A549 (cell line): Measurements from ENCODE around the gene ZXDC.

Experiments
- CEBPB ChIP-seq, 2 experiments: fragments of >200 bp in 1 of 2; sonication (Bioruptor Twin) in 1 of 2; formaldehyde crosslinking in 1 of 2; IDR thresholded peaks; 2 replicates each; pipeline ENCODE4 v1.6.1; 2012 to 2016
- MAZ ChIP-seq: fragments of 150-350 bp; IDR thresholded peaks from 2 replicates; pipeline ENCODE4 v1.6.1; 2014; ENCODE audit warnings: antibody characterized with exemption, low read depth, low read length, borderline replicate concordance
- MYC ChIP-seq: IDR thresholded peaks from 2 replicates; pipeline ENCODE4 v1.6.1; 2012; ENCODE audit warnings: mild to moderate bottlenecking, inconsistent platforms, low read length, improper control_type of control experiment, borderline replicate concordance
- POLR2A ChIP-seq: IDR thresholded peaks from 2 replicates; pipeline ENCODE4 v1.6.1; 2012; ENCODE audit warnings: mild to moderate bottlenecking, low read length
- SMC3 ChIP-seq: fragments of >200 bp; sonication (Bioruptor Twin); formaldehyde crosslinking; IDR thresholded peaks from 3 replicates; pipeline ENCODE4 v1.6.1; 2018; ENCODE audit warnings: inconsistent platforms
- TF ChIP-seq, protein P1 (sequence below): fragments of >200 bp; sonication (Bioruptor Twin); formaldehyde crosslinking; IDR thresholded peaks from 3 replicates; pipeline ENCODE4 v1.5.1; 2016
- TF ChIP-seq, protein P2 (sequence below): fragments of 200-600 bp; sonication (generic); IDR thresholded peaks from 2 replicates; pipeline ENCODE4 v1.6.1; 2016; ENCODE audit warnings: antibody characterized with exemption, mild to moderate bottlenecking, moderate library complexity
- TF ChIP-seq, protein P3 (sequence below): fragments of >200 bp; sonication (Bioruptor Twin); formaldehyde crosslinking; IDR thresholded peaks from 3 replicates; pipeline ENCODE4 v1.6.1; 2016
- TF ChIP-seq, protein P4 (sequence below): fragments of >200 bp; sonication (Bioruptor Twin); formaldehyde crosslinking; IDR thresholded peaks from 2 replicates; pipeline ENCODE4 v1.6.1; 2016
- TF ChIP-seq, protein P5 (sequence below): fragments of 150-350 bp; IDR thresholded peaks from 2 replicates; pipeline ENCODE4 v1.6.1; 2014; ENCODE audit warnings: low read depth, mild to moderate bottlenecking, low read length
- TF ChIP-seq, protein P6 (sequence below): IDR thresholded peaks from 2 replicates; pipeline ENCODE4 v1.6.1; 2012

DNA sequence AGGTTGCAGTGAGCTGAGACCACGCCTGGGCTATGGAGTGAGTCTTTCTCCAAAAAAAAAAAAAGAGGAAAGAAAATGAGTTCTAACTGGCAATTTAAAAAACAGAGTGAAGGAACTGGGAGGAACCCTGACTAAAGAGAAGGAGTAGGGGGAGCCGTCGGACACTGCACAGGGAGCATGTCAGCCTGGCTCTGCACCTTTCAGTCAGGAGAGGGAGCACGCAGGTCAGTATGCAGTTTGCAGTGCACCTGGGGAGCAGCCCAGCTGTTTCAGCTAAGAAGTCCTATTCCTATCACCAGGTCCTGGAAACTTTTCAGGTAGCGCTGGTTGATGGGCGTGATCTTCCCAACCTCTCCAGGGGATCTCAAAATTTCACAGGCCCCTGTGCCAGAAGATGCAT lies 14.9 kb upstream of the ZXDC start:
- TF ChIP-seq, protein P1, sequence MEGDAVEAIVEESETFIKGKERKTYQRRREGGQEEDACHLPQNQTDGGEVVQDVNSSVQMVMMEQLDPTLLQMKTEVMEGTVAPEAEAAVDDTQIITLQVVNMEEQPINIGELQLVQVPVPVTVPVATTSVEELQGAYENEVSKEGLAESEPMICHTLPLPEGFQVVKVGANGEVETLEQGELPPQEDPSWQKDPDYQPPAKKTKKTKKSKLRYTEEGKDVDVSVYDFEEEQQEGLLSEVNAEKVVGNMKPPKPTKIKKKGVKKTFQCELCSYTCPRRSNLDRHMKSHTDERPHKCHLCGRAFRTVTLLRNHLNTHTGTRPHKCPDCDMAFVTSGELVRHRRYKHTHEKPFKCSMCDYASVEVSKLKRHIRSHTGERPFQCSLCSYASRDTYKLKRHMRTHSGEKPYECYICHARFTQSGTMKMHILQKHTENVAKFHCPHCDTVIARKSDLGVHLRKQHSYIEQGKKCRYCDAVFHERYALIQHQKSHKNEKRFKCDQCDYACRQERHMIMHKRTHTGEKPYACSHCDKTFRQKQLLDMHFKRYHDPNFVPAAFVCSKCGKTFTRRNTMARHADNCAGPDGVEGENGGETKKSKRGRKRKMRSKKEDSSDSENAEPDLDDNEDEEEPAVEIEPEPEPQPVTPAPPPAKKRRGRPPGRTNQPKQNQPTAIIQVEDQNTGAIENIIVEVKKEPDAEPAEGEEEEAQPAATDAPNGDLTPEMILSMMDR = no peak
- TF ChIP-seq POLR2A = no peak
- TF ChIP-seq, protein P2, sequence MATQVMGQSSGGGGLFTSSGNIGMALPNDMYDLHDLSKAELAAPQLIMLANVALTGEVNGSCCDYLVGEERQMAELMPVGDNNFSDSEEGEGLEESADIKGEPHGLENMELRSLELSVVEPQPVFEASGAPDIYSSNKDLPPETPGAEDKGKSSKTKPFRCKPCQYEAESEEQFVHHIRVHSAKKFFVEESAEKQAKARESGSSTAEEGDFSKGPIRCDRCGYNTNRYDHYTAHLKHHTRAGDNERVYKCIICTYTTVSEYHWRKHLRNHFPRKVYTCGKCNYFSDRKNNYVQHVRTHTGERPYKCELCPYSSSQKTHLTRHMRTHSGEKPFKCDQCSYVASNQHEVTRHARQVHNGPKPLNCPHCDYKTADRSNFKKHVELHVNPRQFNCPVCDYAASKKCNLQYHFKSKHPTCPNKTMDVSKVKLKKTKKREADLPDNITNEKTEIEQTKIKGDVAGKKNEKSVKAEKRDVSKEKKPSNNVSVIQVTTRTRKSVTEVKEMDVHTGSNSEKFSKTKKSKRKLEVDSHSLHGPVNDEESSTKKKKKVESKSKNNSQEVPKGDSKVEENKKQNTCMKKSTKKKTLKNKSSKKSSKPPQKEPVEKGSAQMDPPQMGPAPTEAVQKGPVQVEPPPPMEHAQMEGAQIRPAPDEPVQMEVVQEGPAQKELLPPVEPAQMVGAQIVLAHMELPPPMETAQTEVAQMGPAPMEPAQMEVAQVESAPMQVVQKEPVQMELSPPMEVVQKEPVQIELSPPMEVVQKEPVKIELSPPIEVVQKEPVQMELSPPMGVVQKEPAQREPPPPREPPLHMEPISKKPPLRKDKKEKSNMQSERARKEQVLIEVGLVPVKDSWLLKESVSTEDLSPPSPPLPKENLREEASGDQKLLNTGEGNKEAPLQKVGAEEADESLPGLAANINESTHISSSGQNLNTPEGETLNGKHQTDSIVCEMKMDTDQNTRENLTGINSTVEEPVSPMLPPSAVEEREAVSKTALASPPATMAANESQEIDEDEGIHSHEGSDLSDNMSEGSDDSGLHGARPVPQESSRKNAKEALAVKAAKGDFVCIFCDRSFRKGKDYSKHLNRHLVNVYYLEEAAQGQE = no peak
- TF ChIP-seq, protein P3, sequence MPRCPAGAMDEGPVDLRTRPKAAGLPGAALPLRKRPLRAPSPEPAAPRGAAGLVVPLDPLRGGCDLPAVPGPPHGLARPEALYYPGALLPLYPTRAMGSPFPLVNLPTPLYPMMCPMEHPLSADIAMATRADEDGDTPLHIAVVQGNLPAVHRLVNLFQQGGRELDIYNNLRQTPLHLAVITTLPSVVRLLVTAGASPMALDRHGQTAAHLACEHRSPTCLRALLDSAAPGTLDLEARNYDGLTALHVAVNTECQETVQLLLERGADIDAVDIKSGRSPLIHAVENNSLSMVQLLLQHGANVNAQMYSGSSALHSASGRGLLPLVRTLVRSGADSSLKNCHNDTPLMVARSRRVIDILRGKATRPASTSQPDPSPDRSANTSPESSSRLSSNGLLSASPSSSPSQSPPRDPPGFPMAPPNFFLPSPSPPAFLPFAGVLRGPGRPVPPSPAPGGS = no peak
- TF ChIP-seq MAZ = no peak
- TF ChIP-seq, protein P4, sequence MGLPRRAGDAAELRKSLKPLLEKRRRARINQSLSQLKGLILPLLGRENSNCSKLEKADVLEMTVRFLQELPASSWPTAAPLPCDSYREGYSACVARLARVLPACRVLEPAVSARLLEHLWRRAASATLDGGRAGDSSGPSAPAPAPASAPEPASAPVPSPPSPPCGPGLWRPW = no peak
- no peak for TF ChIP-seq CEBPB (IDR thresholded peaks at IDR 0.05)
- TF ChIP-seq, protein P5, sequence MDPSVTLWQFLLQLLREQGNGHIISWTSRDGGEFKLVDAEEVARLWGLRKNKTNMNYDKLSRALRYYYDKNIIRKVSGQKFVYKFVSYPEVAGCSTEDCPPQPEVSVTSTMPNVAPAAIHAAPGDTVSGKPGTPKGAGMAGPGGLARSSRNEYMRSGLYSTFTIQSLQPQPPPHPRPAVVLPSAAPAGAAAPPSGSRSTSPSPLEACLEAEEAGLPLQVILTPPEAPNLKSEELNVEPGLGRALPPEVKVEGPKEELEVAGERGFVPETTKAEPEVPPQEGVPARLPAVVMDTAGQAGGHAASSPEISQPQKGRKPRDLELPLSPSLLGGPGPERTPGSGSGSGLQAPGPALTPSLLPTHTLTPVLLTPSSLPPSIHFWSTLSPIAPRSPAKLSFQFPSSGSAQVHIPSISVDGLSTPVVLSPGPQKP = no peak
- no peak for TF ChIP-seq MYC
- TF ChIP-seq SMC3 = no peak
- TF ChIP-seq, protein P6, sequence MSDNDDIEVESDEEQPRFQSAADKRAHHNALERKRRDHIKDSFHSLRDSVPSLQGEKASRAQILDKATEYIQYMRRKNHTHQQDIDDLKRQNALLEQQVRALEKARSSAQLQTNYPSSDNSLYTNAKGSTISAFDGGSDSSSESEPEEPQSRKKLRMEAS = no peak
